IgD-negative memory B cell (primary cell): Measurements from ENCODE around the gene MYL10. TPM values are rescaled to one million over a fixed set of nuclear protein-coding genes. Genes with fewer than 3 reads are reported as not detected.
A peak's percentile ranks its signal among the peaks of the same experiment; 100 is the strongest.
"Not testable (repeated sequence)": the region's sequence is repeated elsewhere in the genome, so short reads cannot be mapped to it uniquely, and the experiment has no call there.

Experiments
- H3K27ac Mint-ChIP-seq, 3 donors: one replicate each; pipeline ENCODE4 v1.8.0; 2020 to 2022; ENCODE audit warnings: mild to moderate bottlenecking in 3 of 3, mixed read lengths in 3 of 3, moderate library complexity in 1 of 3
- H3K27me3 Mint-ChIP-seq: one replicate; pipeline ENCODE4 v1.8.0; 2021; ENCODE audit warnings: mixed read lengths
- H3K36me3 Mint-ChIP-seq: one replicate; pipeline ENCODE4 v1.8.0; 2020; ENCODE audit warnings: mild to moderate bottlenecking, mixed read lengths
- H3K4me1 Mint-ChIP-seq, 3 donors: one replicate each; pipeline ENCODE4 v1.8.0; 2020 to 2022; ENCODE audit warnings: mixed read lengths in 3 of 3, mild to moderate bottlenecking in 1 of 3
- H3K4me3 Mint-ChIP-seq, 4 donors: one replicate each; pipeline ENCODE4 v1.8.0; 2020 to 2022; ENCODE audit warnings: mild to moderate bottlenecking in 4 of 4, mixed read lengths in 4 of 4, moderate library complexity in 3 of 4
- H3K9me3 Mint-ChIP-seq, 3 donors: one replicate each; pipeline ENCODE4 v1.8.0; 2020 to 2021; ENCODE audit warnings: mixed read lengths in 3 of 3, mild to moderate bottlenecking in 1 of 3
- polyA plus RNA-seq: library from polyadenylated mRNA; unstranded; fragments of 300-500 nt; fragmentation: Illumina TruSeq; gene quantifications from one replicate; pipeline ENCODE4 v1.2.3, GENCODE V29; 2021

The MYL10 gene
- polyA plus RNA-seq, 1 donor from 2014 or later: not detected

DNA sequence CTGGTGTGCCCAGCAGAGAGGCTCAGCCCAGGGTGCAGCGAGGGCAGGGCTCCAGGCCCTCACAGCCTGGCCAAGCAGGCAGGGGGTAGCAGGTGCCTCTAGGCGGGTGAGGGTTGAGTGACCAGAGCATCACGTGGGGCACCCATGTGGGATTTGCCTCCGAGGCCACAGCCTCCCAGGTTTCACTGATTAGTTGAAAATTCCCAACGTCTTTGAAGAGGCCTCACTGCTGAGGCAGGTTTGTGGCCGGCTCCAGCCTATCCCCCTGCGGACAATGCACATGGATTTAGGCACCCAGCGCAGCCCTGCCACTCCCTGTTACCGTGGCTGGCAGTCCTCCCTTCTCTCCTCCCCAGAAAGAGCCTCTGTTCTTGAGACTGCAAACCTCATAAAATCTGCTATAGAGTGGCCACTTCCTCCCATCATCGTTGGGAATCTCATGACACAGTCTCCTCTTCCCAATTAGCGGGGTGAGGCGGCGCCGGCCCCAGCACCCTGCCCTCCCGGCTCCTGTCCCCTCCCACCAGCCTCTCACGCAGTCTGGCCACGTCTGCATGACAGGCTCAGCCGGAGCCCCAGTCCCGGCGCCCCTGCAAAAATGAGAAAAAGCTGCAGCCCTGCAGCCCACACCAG is 10.8 kb downstream of the MYL10 start:
- Mint-ChIP-seq H3K4me3 (no peak overlapping the region), H3K9me3 (no peaks in the 10 kb centered on the region), H3K36me3 (no peaks in the 10 kb centered on the region), H3K27ac (no peak overlapping the region), H3K27me3 (peaks cover 12% of the 10 kb centered on the region), H3K4me1 (no peaks in the 10 kb centered on the region)

GRCh38 chr7:101617451-101618206 is 11.5 kb downstream of the MYL10 start:
- no peak overlapping the region for H3K4me3 Mint-ChIP-seq
- no peaks in the 10 kb centered on the region for H3K9me3 Mint-ChIP-seq
- no peaks in the 10 kb centered on the region for H3K36me3 Mint-ChIP-seq
- H3K27ac Mint-ChIP-seq: no peak overlapping the region
- H3K27me3 Mint-ChIP-seq: peaks cover 14% of the 10 kb centered on the region
- H3K4me1 Mint-ChIP-seq: peaks cover 0 to 2% (median 0%) of the 10 kb centered on the region in 3 donors

- no peaks in the 10 kb centered on the region for H3K36me3 Mint-ChIP-seq
- H3K4me1 Mint-ChIP-seq: peaks cover 0 to 2% (median 0%) of the 10 kb centered on the region in 3 donors
- no peak overlapping the region for H3K27ac Mint-ChIP-seq
- H3K27me3 Mint-ChIP-seq: peaks cover 14% of the 10 kb centered on the region
- H3K9me3 Mint-ChIP-seq: no peaks in the 10 kb centered on the region
- no peak overlapping the region for H3K4me3 Mint-ChIP-seq
These were observed 13.7 kb downstream of the MYL10 start for GRCh38 chr7:101615446-101615845.

DNA sequence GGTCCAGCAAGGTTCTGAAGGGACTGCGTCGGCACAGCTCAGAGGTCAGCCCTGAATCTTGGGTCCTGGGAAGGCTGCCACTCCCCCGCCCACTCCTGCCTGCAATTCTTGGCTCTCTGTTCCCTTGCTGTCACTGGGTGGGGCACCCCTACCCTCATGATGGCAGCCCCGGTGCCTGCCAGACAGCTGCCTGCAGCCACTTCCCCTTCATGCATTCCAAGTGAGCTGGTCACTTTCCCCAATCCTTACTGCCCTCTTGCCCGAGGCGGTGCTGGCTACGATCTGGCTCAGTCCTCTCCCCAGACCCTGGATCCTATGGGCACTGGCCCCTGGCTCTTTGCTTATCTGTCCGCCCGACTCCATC is 14.2 kb downstream of the MYL10 start:
- Mint-ChIP-seq H3K4me3 (no peak overlapping the region), H3K4me1 (peaks cover 0 to 2% (median 0%) of the 10 kb centered on the region in 3 donors), H3K27me3 (peaks cover 14% of the 10 kb centered on the region), H3K27ac (no peak overlapping the region), H3K36me3 (no peaks in the 10 kb centered on the region), H3K9me3 (no peaks in the 10 kb centered on the region)

- peaks cover 0 to 2% (median 0%) of the 10 kb centered on the region in 3 donors for H3K4me1 Mint-ChIP-seq
- H3K27me3 Mint-ChIP-seq: peaks cover 14% of the 10 kb centered on the region
- no peak overlapping the region for H3K4me3 Mint-ChIP-seq
- H3K27ac Mint-ChIP-seq: peak overlapping the region in 1 of 3 donors; percentile 62
- H3K36me3 Mint-ChIP-seq: no peaks in the 10 kb centered on the region
- no peaks in the 10 kb centered on the region for H3K9me3 Mint-ChIP-seq
These were observed 14.8 kb downstream of the MYL10 start for GRCh38 chr7:101614098-101614938.

DNA sequence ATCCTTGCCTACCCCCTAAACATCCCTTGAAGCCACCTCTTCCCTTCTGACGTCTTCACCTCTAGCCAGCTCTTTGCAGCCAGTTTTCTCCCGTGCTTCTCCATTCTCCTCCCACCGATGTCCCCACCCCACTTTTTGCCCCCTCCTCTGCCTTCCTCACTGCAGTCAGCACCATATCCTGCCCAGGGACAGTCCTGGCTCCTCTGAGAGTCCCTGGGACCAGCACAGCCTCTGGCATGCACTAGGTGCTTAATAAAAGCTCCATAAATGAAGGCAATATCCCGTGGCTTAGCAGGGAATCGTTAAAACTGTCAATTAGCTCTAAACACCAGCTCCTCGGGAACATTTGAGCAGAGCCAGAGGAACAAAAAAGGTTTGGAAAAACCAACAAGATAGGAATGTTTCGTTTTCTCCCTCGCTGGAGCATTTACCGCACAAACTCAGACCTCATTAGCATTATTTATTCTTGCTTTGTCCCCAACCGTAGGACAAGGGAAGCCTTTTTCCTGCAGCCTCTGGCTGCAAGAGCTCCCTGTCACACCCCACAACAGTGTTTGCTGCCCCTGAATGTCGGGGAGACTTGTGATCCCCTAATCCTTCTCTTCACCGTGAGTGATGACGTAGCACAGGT is 16.1 kb downstream of the MYL10 start:
- H3K9me3 Mint-ChIP-seq: no peaks in the 10 kb centered on the region
- peaks cover 14% of the 10 kb centered on the region for H3K27me3 Mint-ChIP-seq
- H3K4me1 Mint-ChIP-seq: peaks cover 0 to 2% (median 0%) of the 10 kb centered on the region in 3 donors
- H3K36me3 Mint-ChIP-seq: no peaks in the 10 kb centered on the region
- H3K4me3 Mint-ChIP-seq: no peak overlapping the region
- no peak overlapping the region for H3K27ac Mint-ChIP-seq

DNA sequence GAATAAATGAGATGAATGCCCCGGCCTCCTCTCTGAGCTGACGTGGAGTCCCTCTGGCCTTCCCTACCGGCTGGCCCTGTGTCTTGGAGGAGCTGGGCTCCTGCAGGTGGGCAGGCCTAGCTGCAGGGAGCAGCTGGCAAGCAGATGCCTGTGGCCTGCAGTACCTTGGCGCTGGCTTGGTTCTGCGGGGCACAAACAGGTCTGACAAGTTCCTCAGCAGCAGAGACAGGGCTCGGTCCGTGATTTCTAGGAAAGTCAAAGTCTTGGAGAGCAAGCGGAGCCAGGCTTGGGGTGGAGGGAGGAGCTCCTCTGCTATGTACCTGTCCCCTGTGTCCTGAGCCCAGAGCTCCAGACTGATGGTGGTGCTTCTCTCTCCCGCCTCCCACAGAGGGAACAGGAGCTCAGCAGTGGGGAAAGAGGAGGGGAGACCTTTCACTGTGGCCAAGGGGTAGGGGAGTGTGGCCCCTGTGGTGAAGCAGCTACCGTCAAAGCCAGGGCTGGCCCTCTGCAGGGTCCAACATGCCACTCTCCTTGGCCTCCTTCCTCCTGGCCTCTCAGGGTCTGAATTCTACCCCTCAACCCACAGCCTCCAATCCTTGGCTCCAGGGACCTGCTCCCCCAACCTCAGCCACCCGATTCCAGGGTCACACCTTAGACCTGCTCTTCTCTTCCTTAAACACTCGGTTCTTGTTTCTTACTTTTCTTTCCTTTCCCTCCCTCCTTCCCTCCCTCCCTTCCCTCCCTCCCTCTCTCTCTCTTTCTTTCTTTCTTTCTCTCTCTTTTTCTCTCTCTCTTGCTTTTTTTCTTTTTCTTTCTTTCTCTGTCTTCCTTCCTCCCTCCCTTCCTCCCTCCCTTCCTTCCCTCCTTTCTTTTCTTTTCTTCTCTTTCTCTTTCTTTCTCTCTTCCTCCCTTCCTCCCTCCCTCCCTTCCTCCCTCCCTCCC is 20.1 kb downstream of the MYL10 start:
- peaks cover 2% of the 10 kb centered on the region for H3K27me3 Mint-ChIP-seq
- H3K9me3 Mint-ChIP-seq: no peaks in the 10 kb centered on the region
- H3K36me3 Mint-ChIP-seq: no peaks in the 10 kb centered on the region
- H3K4me1 Mint-ChIP-seq: peaks cover 0 to 2% (median 0%) of the 10 kb centered on the region in 3 donors
- no peak overlapping the region for H3K4me3 Mint-ChIP-seq
- H3K27ac Mint-ChIP-seq: no peak overlapping the region

DNA sequence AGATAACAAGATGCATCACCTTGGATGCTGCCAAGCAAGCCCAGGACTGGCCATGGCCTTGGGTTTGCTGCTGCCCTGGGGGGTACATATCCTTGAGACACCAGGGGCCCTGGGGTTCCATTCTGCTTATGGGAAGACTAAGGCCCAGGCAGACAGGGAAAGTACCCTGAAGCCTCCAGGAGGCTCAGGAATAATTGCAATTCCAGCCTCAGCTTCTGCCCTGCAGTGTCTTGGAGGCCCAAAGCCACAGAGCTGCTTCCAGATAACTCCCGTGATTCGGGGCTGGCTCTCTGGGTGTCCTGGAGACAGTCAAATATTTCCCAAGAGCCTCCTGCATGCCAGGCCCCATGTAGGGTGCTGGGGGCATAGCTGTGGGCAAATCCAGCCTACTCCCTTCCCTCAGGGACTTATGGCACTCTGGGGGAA is 22.6 kb downstream of the MYL10 start:
- Mint-ChIP-seq H3K4me3 (no peak overlapping the region), H3K27ac (no peak overlapping the region), H3K27me3 (peaks cover 1% of the 10 kb centered on the region), H3K9me3 (no peaks in the 10 kb centered on the region), H3K36me3 (no peaks in the 10 kb centered on the region), H3K4me1 (peaks cover 0 to 2% (median 0%) of the 10 kb centered on the region in 3 donors)

DNA sequence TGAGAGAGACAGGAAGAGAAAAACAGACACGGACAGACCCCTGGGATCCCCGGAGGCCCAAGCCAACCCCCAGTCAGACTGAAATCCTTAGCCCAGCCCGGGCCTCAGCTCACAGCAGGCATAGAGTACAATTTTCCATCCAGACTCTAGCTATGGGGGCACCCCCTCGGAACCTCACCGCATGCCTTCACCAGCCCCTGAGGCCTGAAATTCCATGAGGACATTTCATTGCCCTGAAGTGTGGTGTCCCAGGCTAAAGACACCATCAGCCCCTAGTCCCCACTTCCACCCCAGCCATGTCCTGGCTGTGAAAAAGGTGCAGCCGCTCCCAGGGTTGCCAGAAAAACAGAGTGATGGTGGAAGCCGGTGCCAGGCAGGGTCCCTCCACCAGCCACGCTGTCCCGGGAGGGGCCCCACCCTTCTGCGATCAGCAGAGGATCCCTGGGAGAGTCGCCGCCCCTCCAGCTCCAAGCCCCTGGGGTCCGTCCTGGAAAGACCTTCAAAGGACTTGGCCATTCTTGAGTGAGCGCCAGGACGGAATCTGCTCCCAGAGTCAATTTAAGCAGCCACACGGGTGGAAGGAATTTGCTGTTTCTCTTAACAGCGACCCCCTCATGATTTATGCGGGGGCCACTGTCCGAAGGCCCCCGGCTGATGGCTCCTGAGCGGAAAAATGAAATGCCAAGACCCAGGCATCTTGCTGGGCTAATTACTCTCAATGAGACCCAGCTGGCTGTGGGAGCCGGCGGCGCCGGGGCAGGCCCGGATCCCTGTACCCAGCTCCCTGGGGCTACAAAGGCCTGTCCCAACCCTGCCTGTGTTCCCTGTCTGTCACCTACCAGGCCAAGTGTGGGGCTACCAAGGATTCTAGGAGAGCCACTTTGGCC is 23.2 kb downstream of the MYL10 start:
- no peaks in the 10 kb centered on the region for H3K36me3 Mint-ChIP-seq
- H3K4me1 Mint-ChIP-seq: peaks cover 0 to 2% (median 0%) of the 10 kb centered on the region in 3 donors
- peak overlapping the region in 1 of 3 donors; percentile 65 for H3K27ac Mint-ChIP-seq
- no peaks in the 10 kb centered on the region for H3K9me3 Mint-ChIP-seq
- no peak overlapping the region for H3K4me3 Mint-ChIP-seq
- H3K27me3 Mint-ChIP-seq: peaks cover 1% of the 10 kb centered on the region

DNA sequence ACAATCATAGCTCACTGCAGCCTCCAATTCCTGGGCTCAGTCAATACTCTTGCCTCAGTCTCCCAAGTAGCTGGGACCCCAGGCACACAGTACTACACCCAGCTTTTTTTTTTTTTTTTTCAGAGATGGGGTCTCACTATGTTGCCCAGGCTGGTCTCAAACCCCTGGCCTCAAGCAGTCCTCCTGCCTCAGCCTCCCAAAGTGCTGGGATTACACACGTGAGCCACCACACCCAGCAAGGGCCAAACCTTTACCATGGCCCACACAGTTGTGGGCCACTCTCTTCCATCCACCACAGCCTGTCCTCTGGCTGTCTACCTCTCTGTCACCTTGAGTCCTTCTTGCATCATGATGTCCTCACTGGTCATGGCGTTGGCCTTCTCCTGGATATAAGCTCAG is 24.2 kb downstream of the MYL10 start:
- not testable (repeated sequence) for H3K27me3 Mint-ChIP-seq, H3K36me3 Mint-ChIP-seq, H3K4me3 Mint-ChIP-seq, H3K4me1 Mint-ChIP-seq, H3K9me3 Mint-ChIP-seq
- H3K27ac Mint-ChIP-seq: peak overlapping the region in 1 of 3 donors; percentile 23

GRCh38 chr7:101604331-101604933 is 24.7 kb downstream of the MYL10 start:
- Mint-ChIP-seq H3K36me3 (no peaks in the 10 kb centered on the region), H3K4me3 (no peak overlapping the region), H3K9me3 (no peaks in the 10 kb centered on the region), H3K4me1 (peaks cover 0 to 2% (median 0%) of the 10 kb centered on the region in 3 donors), H3K27ac (no peak overlapping the region), H3K27me3 (peaks cover 1% of the 10 kb centered on the region)

DNA sequence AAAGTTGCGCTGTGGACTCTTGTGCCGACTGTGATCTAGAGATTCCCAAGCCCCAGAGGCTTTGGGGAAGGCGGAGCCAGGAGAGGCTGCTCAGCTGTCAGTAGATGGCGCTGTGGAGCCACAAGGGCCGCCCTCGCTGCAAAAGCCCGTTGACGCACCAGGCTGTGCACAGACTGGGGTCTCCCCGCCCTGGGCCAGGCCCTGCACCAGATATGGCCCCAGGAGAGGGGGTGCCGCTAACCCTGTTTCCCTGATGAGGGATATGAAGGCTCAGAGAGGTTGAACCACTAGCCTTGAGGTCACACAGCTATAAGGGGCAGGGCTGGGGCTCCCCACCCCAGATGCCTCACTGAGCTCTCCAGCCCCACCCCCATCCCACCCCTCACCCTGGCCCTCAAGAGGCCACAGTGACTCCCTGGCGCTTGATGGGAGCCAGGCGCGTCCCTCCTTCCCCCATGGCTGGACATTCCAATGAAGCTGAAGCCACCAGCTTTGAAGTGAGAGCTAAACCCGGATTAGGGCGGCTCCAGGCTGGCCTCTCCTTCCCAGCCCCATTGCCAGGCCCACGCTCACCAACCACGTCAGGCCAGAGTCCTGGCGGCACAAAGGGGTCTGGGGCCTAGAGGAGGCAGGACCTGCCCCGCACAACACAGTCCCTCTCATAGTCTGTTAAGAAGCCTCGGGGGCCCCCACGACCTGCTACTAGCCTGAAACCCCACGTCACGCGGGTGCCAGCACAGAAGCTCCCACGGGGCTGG is 26.4 kb downstream of the MYL10 start:
- no peaks in the 10 kb centered on the region for H3K9me3 Mint-ChIP-seq
- H3K27me3 Mint-ChIP-seq: peaks cover 1% of the 10 kb centered on the region
- H3K36me3 Mint-ChIP-seq: no peaks in the 10 kb centered on the region
- peaks cover 0 to 2% (median 0%) of the 10 kb centered on the region in 3 donors for H3K4me1 Mint-ChIP-seq
- no peak overlapping the region for H3K4me3 Mint-ChIP-seq
- no peak overlapping the region for H3K27ac Mint-ChIP-seq
